HG03442 (cell line): ENCODE results near the gene COL8A2.

ENCODE experiments used
- ATAC-seq: cut with Tn5 transposase; IDR thresholded peaks from one replicate; pipeline ENCODE4 v1.9.1; 2021; ENCODE audit warnings: mild to moderate bottlenecking, moderate library complexity; ENCODE audit not compliant: unreplicated experiment

The COL8A2 gene

DNA sequence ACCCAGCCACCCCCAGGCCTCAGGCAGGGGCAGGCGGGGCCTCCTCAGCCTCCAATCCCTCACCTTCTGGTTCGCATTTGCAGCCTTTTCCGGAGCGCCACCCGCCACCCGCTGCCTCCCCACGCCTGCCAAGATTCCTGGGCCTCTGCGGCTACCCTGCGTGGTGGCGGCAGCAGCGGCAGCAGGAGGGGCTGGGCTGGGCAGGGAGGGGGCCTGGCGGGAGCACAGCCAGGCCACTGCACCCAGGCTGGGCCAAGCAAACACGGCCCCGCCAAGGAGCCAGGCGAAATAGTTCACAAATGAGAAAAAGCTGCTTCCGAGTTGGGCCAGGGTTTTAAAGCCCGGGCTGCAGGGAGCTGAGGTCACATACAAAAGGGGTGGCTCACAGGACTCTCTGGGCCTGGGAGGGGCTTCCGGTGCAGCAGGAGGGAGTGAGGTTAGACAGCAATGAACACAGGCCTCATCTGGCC lies 9.8 kb downstream of the COL8A2 start:
- no peak for ATAC-seq

DNA sequence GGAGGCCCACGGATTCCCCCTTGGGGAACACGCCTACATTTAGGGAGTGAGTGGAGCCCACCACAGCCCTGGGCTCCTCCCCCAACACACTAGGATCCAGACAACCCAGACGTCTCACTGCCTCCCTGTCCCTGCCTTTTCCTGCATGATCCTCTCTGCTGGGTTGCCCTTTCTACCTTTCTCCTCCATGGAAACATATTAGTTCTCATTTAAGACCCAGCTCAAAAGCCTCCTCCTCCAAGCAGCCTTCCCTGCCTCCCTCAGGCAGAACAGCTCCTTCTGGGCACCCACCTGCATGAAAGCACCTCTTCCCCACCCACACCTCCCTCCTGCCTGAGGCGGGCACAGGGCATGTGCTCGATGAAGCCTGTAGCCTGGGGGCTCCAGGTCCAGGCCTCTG lies 10.7 kb downstream of the COL8A2 start:
- ATAC-seq: no peak

DNA sequence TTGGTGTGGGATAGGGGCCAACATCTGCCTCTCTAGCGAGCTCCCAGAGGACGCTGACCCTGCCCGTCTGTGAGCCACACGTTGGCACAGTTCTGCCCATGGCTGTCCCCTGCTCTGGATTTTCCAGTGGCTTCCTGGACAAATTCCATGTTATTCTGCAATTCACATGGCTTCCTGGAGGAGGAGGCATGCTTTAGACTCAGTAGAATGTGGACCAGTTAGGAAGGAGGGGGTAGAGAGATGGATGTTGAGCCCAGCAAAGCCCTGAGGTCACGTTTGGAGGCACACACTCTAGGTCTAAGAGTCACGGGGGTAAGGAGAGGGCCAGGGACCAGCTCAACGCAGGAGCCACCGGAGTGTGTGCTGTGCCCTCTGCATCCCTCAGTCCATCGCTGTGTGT lies 12.2 kb downstream of the COL8A2 start:
- ATAC-seq: no peak

DNA sequence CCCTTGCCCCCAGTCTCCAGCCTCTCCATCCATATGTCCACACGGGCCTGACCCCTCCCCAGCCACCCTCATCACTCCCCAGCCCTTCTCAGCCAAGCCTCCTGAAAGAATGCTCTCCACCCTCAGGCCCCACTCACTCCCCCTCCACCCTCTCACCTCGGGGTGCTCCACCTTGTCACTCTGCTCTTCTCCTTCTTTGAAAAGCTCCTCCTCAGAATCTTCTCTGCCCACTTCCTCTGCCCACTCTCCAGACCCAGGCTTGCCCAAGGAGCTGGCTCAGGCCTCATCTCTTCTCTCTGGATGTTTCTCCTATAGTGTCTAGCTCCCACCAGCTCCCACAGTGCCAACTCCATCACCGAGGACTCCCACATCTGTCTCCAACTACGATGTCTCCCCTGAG lies 13.9 kb downstream of the COL8A2 start:
- ATAC-seq: no peak

DNA sequence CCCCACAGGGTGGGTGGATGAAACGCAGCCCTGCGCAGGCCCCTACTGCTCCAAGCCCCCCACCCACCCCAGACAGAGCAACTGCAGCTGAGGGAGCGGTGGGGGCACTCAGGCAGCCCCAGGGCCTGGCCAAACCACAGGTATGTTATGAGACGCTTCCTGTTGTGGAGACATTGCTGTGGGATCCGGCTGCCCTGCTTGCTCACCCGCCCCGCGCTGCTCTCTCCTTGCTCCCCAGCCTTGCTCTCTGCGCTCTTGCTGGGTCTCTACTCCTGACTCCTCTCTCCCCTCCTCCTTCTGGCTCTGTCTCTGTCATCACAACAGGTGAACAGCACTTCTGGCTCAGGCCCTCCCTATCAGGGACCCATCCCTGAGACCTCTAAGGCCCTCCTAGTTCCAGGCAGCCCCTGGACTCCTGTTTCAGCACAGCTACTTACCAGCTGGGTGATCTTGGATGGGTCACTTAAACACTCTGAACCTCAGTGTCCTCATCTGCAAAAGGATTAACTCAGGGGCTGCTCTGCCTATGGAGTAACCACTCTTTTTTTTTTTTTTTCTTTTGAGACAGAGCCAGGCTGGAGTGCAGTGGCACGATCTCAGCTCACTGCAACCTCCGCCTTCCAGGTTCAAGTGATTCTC lies 15.9 kb downstream of the COL8A2 start:
- no peak for ATAC-seq

DNA sequence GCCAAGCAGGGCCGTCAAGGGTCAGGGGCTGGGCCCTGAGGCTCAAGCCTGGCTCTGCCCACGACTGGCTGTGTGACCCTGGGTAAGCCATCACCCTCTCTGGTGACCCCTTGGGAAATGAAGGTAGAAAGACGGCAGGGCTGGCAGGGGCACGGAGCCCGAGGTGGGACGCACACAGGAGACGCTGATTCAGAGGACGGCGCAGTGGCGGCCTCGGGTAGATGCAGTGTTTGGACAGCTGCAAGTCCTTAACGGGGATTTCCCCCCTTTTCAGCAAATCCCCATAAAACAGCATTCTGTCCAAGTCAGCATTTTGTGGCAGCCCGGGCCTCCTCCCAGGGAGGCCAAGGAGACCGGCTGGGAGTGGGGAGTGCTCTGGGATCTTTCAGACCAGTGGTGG lies 16.7 kb downstream of the COL8A2 start:
- no peak for ATAC-seq

DNA sequence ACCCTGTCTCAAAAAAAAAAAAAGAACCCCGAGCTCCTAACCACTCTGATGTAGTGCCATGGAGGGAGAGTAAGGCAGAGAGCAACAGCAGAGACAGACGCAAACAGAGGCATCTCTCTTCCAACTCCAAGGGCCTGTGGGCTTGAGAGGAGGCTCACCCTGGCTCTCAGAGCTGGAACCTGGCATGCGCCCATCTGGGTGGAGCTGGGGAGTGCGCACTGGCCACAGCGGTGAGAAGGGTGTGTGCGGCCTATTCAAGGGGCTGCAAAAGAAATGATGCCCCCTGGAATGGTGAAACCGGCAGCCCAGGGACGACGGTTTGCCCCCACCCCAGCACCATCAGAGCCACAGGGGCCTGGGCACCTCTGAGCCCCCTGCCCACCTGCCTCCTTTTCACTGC lies 17.6 kb downstream of the COL8A2 start:
- no peak for ATAC-seq

DNA sequence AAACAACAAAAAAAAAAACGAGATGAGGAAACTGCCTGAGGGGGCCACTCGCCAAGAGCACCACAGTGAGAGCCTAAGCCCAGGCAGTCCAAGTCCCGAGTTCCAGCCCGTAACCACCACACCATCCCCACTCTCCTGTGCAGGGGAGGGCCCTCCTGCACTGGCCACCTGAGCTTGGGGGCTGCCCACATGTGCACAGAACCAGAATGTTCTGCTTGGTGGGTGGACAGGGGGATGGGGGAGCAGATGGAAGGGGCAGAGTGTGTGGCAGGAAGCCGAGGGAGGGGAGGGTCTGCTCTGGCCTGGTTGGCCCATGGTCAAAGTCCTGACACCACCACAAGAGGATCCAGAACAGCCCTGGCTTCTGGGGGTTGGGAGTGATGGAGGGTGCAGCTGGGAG lies 18.8 kb downstream of the COL8A2 start:
- ATAC-seq: no peak

DNA sequence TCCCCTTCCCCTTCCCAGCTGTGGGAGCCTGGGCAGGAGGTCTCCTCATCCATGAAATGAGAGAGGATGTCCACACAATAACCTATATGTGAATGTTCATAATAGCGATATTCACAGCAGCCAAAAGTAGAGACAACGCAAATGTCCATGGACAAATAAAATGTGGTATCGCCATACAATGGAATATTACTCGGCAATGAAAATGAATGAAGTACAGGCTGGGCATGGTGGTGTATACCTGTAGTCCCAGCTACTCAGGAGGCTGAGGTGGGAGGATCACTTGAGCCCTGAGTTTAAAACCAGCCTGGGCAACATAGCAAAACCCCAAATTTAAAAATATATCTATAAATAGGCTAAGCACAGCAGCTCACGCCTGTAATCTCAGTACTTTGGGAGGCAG lies 23.5 kb downstream of the COL8A2 start:
- no peak for ATAC-seq

DNA sequence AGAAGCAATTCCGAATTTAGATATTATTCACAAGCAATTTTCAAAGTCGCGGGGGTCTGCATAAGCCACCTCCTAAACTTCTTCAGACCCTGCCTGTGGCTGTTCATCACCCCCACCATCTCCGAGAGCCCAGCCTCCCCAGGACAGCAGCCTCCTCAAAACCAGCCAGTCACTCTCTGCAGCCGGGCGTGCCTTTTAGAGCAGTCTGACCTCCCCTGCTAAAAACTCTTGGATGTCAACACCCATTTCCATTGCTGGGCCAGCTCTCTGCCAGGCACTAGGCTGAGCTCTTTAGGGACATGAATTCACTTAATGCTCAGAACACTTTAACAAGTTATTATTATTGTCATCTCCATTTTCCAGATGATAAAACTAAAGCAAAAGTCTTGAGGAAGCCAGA lies 24.6 kb downstream of the COL8A2 start:
- no peak for ATAC-seq

DNA sequence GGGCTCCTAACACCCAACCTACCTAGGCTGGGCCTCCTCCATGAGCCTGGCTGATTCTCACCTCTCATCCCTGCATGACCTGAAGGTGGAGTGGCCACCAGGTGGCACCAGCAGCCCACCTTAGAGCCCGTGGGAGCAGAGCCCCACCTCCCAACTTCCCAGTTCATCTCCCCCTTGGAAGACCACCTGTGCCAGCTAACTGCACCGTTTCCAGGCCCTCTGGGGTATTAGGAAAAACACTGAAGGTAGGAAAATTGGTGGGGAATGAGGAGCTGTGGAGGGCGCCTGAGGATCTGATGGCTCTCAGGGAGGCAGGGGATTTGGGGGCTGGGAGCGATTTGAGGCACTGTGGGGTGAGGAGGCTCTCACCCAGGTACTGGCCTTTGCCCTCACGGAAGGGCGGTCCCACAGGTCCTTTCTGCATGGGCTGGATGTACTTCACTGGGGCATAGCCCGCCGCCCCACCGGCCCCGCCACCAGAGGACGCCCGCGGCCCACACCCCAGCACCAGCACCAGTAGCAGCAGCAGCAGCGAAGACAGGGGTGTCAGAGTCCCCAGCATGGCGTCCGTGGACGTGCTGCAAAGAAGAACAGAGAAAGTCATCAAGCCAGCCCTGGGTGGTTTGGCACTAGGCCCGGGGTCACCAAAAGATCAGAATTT lies 25.2 kb downstream of the COL8A2 start:
- ATAC-seq: no peak

DNA sequence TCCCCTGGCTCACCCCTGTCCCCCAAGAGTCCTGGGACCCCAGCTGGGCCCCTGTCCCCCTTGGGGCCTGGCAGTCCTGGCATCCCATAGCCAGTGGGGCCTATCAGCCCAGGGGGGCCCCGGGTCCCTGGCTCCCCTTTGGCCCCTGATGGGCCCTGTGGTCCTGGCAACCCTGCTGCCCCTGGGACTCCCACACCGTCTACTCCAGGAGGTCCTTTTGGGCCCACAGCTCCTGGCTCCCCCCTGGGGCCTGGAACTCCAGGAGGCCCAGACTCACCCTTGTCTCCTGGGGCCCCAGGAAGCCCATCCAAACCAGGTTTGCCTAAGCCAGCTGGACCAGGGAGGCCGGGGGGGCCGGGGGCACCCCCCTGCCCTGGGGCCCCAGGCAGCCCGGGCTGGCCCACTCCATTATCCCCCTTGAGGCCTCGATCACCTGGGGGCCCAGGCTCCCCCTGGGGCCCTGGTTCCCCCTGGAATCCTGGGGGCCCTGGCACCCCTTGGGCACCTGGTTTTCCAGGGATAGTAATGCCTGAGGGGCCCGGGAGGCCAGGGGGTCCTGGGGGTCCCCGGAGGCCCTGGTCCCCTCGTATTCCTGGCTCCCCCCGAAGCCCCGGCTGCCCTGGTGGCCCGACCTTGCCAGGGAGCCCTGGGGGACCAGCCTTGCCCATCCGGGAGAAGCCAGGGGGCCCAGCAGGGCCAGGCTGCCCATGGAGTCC lies 26.2 kb downstream of the COL8A2 start:
- ATAC-seq: no peak

DNA sequence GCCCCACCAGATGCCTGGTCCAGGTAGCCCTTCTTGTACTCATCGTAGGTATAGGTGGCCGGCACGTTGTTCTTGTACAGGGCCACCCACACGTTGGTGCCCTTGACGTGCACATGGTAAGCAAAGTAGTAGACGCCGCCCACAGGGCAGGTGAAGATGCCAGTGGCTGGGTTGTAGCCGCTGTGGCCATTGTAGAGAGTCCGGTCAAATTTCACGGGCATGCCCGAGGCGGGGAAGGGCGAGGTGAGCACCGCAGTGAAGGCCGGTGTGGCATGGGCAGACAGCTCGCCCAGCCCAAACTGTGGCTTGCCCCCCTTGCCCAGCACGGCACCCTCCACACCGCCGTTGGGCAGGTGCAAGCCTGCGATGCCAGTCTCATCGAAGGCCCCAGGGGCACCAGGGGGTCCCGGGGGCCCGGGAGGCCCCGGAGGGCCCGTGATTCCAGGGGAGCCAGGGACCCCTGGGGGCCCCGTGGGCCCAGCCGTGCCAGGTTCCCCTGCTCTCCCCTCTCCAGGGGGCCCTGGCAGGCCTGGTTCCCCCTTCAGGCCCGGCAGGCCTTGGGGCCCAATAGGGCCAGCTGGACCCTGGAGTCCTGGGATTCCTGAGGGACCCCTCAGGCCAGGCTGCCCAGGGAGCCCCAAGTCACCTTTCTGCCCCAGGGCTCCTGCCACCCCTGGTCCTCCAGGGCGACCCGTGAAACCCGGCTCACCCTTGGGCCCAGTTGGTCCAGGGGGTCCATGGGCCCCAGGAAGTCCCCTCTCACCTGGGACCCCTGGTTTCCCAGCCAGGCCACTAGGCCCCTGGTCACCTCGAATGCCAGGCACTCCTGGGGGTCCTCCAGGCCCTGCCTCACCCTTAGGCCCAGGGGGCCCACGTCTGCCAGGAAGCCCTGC lies 27.1 kb downstream of the COL8A2 start:
- ATAC-seq: no peak

DNA sequence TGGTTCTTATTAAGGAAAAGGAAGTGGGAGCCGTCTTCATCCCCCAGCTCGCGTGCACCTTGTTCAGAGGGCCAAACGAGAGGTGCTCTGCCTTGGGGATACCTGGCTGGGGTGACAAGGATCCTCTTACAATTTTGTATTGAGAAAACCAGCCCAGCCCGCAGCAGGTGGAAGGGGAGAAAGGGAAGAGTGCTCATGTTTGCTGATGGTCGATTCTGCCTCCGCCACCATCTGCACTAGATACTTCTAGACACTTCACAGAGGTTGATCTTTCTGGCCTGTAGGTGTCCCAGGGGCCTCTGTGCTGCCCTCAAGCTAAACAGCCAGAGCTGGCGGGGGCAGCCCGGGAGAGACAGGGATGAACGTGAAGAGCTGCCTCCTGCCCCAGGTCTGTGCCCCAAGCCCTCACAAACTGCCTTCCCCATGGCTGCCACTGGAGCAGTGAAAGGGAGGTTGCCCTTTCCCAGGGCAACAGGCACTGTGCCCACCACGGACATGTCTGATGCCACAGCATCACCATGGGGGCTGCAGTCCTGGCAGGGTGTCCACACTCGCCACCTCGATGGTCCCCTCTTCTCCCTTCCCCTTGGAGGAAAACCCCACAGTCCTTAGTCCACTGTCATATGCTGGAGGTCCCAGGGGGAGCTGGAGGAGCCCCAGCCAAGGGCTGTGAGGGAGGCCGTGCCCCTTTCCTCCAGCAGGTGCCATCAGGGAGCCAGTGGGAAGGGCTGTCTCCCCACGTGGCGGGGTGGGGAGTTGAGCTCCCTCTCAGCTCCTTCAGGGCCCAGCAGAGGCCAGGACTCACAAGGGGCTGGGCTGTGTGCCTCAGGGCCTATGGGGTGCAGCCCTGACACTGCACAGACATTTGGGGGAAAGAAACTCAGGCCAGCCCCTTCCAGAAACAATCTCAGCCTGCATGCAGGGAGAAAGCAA lies 28.3 kb downstream of the COL8A2 start:
- no peak for ATAC-seq

DNA sequence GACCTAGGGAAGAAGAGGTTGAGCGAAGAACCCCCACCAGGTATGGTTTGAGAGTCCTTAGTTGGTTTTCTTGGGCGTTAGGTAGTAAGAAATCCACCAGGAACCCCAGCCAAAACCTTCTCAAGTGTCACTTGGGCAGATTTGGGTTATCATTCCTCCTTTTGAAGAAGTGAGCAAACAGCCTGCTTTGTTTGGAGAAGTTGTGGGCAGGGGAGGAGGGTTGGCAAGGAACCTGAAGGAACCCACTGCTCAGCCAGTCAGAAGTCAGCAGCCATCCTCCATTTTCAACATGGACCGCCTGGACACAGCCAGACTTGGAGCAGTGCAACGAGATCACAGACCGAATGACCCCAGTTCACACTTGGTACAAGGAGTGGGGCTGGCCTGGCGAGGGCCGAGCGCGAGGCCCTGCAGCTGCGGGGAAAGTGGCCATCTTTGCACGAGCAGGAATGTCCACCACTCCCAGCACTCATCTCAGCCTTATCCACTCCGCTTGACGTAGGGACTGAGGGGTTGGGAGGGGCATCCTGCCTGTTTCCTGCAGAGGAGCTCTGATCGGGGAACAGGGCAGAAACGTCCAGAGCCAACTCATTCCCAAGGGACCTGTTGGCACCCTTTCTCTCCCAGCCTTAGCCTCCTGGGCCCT lies 29.1 kb downstream of the COL8A2 start:
- no peak for ATAC-seq

DNA sequence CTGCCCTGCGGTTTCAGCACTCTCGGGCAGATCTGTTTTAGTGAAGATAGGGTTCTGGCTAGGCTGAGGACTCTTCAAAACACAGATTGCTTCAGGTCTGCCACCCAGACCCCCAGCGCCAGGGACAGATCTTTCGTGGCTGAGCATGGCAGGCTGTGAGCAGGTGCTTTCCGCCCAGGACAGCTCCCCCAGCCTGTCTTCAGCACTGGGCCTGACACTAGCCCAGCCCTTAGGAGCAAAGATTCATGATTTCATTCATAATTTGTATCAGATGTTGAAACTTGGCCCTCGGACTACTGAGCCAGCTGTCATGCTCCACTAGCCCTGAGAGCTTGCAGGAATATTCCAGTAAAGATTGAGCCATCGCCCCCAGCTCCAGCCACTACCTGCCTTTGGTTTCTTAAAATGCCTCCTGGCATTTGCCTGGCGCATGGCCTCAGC lies 30.4 kb downstream of the COL8A2 start:
- no peak for ATAC-seq

DNA sequence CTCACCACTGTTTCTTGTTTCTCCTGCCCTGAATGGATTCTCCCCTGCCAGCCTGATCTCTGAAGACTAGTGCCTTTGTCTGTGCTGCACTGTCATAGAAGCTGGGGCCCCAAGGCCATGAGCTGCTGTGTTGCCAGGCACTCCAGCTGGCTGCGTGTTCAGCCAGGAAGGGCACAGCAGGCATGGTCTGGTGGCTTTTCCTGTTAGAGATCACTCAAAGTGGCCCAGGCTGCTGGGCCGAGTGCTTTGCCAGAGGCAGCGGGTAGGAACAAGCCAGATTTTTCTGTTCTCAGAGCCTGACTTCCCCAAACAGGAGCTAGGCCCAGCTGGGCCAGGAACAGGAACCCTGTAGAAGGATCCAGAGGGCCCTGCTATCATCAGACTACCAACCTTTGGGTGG lies 31.1 kb downstream of the COL8A2 start:
- no peak for ATAC-seq

DNA sequence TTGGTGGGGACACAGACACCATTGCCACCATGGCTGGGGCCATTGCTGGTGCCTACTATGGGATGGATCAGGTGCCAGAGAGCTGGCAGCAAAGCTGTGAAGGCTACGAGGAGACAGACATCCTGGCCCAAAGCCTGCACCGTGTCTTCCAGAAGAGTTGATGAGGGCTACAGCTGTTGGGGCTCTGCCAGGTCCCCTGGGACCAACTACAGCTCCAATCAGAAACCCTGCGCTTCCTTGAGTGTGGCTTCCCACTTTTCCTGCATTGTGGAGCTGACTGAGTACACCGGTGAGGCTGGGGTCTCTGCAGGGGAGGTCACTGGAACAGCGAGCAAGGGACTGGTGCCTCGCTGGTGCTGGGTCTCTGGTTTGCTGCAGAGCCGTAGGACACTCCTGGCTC lies 31.8 kb downstream of the COL8A2 start:
- no peak for ATAC-seq

DNA sequence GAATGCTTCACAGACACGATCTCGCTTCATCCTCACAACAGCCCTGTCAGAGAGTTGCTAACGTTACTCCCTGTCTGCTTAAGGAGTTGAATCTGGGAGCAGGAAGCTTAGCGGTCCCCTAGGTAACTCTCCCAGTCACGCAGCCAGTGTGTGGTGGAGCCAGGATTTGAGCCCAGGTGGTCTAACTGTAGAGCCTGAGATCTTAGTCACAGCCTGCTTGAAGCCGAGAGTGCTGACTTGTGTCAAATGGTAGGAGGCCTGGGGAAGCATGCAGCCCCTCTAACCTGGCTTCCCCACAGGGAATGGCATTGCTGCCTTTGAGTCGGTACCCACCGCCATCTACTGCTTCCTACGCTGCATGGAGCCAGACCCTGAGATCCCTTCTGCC lies 32.2 kb downstream of the COL8A2 start:
- ATAC-seq: no peak
